ENCODE results near the gene PTPRH.

GRCh38 chr19:55238030-55238429 lies 28.7 kb upstream of the PTPRH start:
- no peak for TF ChIP-seq POLR2A (IDR thresholded peaks at IDR 0.05)
- no peak for TF ChIP-seq CTCF (IDR thresholded peaks at IDR 0.05)
